Neutrophil (primary cell): Measurements from ENCODE around the gene YEATS2.
"Not testable (repeated sequence)": the region's sequence is repeated elsewhere in the genome, so short reads cannot be mapped to it uniquely, and the experiment has no call there.

Experiments used
- H3K27ac ChIP-seq: fragments of 200-600 bp; sonication (generic); 2 replicates; pipeline ENCODE4 v1.5.1; 2016; ENCODE audit warnings: mild to moderate bottlenecking, moderate library complexity
- H3K27me3 ChIP-seq: fragments of 200-600 bp; sonication (generic); 2 replicates; pipeline ENCODE4 v1.6.0; 2016; ENCODE audit warnings: mild to moderate bottlenecking
- H3K36me3 ChIP-seq: fragments of 200-600 bp; sonication (generic); 2 replicates; pipeline ENCODE4 v1.5.1; 2017
- H3K4me1 ChIP-seq, 2 experiments: fragments of 200-600 bp in 1 of 2; sonication (generic) in 1 of 2; 1 replicate in 1 of 2; 2 replicates in 1 of 2; pipeline versions ENCODE4 v1.5.1 to v1.6.1; 2013 to 2016; ENCODE audit warnings: low read depth in 1 of 2, low read length in 1 of 2, mild to moderate bottlenecking in 1 of 2, moderate library complexity in 1 of 2; ENCODE audit not compliant: control insufficient read depth in 1 of 2, insufficient read depth in 1 of 2
- H3K4me3 ChIP-seq, 2 experiments: fragments of 200-600 bp in 1 of 2; sonication (generic) in 1 of 2; 1 replicate in 1 of 2; 2 replicates in 1 of 2; pipeline ENCODE4 v1.5.1; 2013 to 2016; ENCODE audit warnings: low read depth in 1 of 2, low read length in 1 of 2, mild to moderate bottlenecking in 1 of 2, moderate library complexity in 1 of 2
- H3K9me3 ChIP-seq: fragments of 200-600 bp; sonication (generic); 2 replicates; pipeline ENCODE4 v1.5.1; 2016
- TF ChIP-seq, protein P1 (sequence below): fragments of 200-600 bp; sonication (generic); IDR thresholded peaks from 2 replicates; pipeline ENCODE4 v1.5.1; 2016; ENCODE audit warnings: antibody characterized with exemption

The YEATS2 gene

DNA sequence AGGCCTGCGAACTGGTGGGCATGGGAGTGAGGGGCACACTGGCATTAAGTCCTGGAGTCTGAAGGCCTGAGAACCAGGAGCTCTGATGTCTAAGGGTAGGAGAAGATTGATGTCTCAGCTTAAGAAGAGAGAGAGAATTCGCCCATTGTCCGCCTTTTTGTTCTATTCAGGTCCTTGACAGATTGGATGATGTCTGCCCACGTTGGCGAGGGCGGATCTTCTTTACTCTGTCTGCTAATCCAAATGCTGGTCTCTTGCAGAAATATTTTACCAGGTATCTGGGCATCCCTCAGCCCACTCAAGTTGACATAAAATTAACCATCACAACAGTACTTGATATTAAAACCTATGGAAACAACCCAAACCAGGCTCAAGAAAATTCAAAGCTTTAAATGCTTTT is 83.6 kb downstream of the YEATS2 start:
- Histone ChIP-seq H3K27ac (peak overlapping the region; percentile 70), H3K27me3 (no peaks in the 10 kb centered on the region), H3K4me3 (no peak overlapping the region), H3K36me3 (no peaks in the 10 kb centered on the region), H3K9me3 (no peaks in the 10 kb centered on the region), H3K4me1 (peaks cover 38 to 54% of the 10 kb centered on the region in 2 experiments)
- TF ChIP-seq, protein P1, sequence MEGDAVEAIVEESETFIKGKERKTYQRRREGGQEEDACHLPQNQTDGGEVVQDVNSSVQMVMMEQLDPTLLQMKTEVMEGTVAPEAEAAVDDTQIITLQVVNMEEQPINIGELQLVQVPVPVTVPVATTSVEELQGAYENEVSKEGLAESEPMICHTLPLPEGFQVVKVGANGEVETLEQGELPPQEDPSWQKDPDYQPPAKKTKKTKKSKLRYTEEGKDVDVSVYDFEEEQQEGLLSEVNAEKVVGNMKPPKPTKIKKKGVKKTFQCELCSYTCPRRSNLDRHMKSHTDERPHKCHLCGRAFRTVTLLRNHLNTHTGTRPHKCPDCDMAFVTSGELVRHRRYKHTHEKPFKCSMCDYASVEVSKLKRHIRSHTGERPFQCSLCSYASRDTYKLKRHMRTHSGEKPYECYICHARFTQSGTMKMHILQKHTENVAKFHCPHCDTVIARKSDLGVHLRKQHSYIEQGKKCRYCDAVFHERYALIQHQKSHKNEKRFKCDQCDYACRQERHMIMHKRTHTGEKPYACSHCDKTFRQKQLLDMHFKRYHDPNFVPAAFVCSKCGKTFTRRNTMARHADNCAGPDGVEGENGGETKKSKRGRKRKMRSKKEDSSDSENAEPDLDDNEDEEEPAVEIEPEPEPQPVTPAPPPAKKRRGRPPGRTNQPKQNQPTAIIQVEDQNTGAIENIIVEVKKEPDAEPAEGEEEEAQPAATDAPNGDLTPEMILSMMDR, result no peak

DNA sequence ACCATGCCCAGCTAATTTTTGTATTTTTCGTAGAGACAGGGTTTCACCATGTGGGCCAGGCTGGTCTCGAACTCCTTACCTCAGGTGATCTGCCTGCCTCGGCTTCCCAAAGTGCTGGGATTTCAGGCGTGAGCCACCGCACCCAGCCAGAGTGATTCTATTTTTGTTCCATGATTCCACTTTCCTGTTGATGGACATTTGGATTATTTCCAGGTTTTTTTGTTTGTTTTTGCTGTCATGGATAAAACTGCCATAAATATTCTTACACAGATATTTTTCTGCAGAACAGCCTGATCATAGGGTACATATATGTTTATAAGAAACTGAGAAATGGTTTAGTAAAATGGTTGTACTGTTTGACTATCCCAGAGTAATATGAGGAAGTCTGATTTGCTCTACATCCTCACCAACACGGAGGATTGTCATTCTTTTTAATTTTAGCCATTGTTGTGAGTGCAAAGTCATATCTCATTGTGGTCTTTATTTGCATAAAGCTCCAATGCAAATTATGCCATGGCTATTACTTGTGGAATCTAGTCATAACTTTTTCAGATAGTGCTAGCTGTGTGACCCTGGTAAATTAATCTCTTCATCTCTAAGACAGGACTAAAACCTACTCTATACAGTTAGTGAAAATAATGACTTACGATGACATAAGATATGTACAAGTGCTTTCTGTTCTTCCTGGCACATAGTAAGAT is 85.1 kb downstream of the YEATS2 start:
- Histone ChIP-seq H3K36me3 (no peaks in the 10 kb centered on the region), H3K27me3 (no peaks in the 10 kb centered on the region), H3K4me3 (no peak overlapping the region), H3K4me1 (peaks cover 28 to 39% of the 10 kb centered on the region in 2 experiments), H3K27ac (peak overlapping the region; percentile 81), H3K9me3 (no peaks in the 10 kb centered on the region)
- TF ChIP-seq, protein P1, result no peak

DNA sequence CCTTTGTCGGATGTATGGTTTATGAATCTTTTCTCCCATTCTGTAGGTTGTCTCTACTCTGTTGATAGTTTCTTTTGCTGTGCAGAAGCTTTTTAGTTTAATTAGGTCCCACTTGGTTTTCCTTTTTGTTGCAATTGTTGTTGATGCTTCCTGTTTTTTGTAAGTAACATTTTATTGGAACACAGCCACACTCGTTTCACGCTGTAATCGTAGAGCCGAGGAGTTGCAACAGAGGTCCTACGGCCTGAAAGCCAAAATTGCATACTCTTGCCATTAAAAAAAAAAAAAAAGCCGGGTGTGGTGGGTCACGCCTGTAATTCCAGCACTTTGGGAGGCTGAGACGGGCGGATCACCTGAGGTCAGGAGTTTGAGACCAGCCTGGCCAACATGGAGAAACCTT is 86.9 kb downstream of the YEATS2 start:
- H3K4me1 ChIP-seq, result peaks cover 28 to 39% of the 10 kb centered on the region in 2 experiments
- not testable (repeated sequence) for H3K27me3 ChIP-seq, H3K36me3 ChIP-seq, H3K9me3 ChIP-seq
- H3K4me3 ChIP-seq, result peak overlapping the region in 1 of 2 experiments; percentile 22
- H3K27ac ChIP-seq, result peak overlapping the region; percentile 81

DNA sequence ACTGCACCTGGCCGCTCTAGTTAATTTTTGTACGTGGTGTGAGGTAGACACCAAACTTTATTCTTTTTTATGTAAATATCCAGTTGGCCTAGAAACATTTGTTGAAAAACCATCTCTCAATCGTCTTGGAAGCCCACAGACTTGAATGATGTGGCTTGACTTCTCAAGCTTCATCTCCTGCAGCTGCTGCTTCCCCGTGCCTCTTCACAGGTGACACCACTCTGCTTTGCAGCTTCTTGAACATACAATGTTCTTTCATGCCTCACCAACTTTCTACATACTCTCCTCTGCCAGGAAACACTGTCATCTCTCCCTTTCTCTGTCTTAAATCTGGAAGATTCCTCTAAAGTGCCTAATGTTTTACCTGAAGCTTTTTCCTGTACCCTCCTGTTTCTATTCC is 92.2 kb downstream of the YEATS2 start:
- Histone ChIP-seq H3K4me3 (no peak overlapping the region), H3K27ac (no peak overlapping the region), H3K36me3 (peaks cover 36% of the 10 kb centered on the region), H3K27me3 (no peaks in the 10 kb centered on the region), H3K9me3 (no peaks in the 10 kb centered on the region), H3K4me1 (peaks cover 1 to 4% of the 10 kb centered on the region in 2 experiments)
- TF ChIP-seq, protein P1, result no peak

DNA sequence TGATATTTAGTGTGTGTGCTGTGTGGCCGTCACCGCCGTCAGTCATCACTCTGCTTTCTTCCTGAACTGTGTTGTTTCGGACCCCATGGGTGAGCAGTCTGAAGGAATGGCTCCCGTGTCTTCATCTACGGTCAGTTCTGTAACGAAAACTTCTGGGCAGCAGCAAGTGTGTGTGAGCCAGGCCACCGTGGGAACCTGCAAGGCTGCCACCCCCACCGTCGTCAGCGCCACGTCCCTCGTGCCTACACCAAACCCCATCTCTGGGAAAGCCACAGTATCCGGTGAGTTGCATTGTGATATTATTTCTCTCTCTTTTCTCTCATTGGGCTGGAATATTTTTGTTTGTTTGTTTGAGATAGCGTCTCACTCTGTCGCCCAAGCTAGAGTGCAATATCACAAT is 93.1 kb downstream of the YEATS2 start:
- Histone ChIP-seq H3K4me3 (no peak overlapping the region), H3K27ac (no peak overlapping the region), H3K27me3 (no peaks in the 10 kb centered on the region), H3K9me3 (no peaks in the 10 kb centered on the region), H3K36me3 (peaks cover 36% of the 10 kb centered on the region), H3K4me1 (no peaks in the 10 kb centered on the region)
- TF ChIP-seq, protein P1, result no peak

DNA sequence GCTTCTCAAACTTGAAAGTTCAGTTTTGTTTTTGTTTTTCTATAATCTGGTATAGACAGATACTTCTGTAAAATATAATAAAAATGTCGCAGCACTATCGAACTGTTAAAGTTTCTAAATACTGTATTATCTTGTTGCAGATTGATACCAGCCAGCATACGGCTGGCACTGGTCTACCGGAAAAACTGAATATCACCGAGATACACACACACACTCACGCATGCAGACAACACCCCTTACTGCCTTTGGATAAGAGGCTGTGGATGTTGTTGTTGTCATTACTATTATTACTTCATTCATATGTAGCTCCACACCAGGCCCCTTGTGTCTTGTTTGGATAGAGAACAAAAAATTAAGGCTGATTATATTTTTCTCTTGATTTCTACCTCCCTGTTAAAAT is 95.4 kb downstream of the YEATS2 start:
- Histone ChIP-seq H3K27ac (no peak overlapping the region), H3K36me3 (peaks cover 40% of the 10 kb centered on the region), H3K9me3 (no peaks in the 10 kb centered on the region), H3K27me3 (no peaks in the 10 kb centered on the region), H3K4me1 (no peaks in the 10 kb centered on the region), H3K4me3 (no peak overlapping the region)
- TF ChIP-seq, protein P1, result no peak
